NT2/D1 (cell line): Measurements from ENCODE around the gene FAM9C.

Experiments used
- DNase-seq: peaks from one replicate; pipeline ENCODE4 v3.0.0-alpha.2; 2011; ENCODE audit warnings: low read depth, low spot score
- H3K27me3 ChIP-seq: 2 replicates; pipeline ENCODE4 v1.6.0; 2011; ENCODE audit warnings: mild to moderate bottlenecking; ENCODE audit not compliant: insufficient read length, insufficient read depth
- H3K36me3 ChIP-seq: 2 replicates; pipeline ENCODE4 v1.6.1; 2011; ENCODE audit warnings: mild to moderate bottlenecking, low read length, mixed read lengths; ENCODE audit not compliant: insufficient read depth, insufficient read length
- H3K4me1 ChIP-seq: 2 replicates; pipeline ENCODE4 v1.5.1; 2011; ENCODE audit not compliant: insufficient read depth, insufficient read length
- H3K4me3 ChIP-seq: 2 replicates; pipeline ENCODE4 v1.5.1; 2011; ENCODE audit warnings: low read depth; ENCODE audit not compliant: insufficient read length
- H3K9ac ChIP-seq: 2 replicates; pipeline ENCODE4 v1.6.0; 2011; ENCODE audit warnings: low read depth; ENCODE audit not compliant: insufficient read length
- H3K9me3 ChIP-seq: 2 replicates; pipeline ENCODE4 v1.5.1; 2011; ENCODE audit warnings: mild to moderate bottlenecking, low read length; ENCODE audit not compliant: insufficient read depth
- SUZ12 ChIP-seq: IDR thresholded peaks from 2 replicates; pipeline ENCODE4 v1.6.1; 2011; ENCODE audit not compliant: insufficient read length, insufficient read depth; ENCODE audit errors: extremely low read depth
- YY1 ChIP-seq: IDR thresholded peaks from 2 replicates; pipeline ENCODE4 v1.6.1; 2011; ENCODE audit not compliant: insufficient read length, insufficient read depth
- ZNF274 ChIP-seq: IDR thresholded peaks from 2 replicates; pipeline ENCODE4 v1.6.1; 2011; ENCODE audit warnings: mild to moderate bottlenecking, low read depth, low read length

Gene FAM9C

DNA sequence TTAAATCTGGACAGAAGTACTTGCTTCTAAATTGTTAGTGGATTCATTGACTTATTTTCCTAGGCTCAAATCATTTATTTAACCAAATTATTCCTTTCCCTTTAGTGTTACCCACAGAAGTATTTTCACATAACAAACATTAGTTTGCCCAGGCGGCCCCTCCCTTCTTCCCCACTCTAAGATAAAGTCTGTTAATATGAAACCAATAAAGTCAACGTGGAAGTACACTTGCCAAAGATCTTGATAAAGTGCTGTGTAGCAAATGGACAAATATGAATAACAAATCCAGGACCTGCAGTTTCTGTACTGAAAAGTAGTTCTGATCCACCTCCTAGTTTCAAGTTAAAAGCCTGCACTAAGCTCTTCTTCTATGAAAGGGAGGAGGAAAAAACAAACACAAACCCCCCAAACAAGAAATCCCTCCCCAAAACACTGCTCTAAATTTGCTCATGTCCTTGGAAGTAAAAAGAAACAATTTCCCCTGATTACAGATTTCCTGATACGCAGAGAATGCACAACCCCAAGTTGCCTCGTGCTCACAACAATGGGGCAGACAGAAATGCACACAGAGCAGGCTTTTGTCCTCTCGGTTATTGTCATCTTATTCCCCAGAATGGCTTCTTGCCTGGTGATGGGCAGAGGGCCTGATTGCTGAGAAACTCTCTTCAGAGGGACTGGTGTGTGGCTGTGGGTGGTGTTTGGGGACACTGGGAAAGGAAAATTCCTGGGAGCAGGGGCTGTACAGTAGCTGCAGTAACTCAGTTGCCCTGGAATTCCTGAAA, 46.3 kb downstream of the FAM9C start:
- Histone ChIP-seq H3K36me3 (no peaks in the 10 kb centered on the region), H3K4me3 (no peak overlapping the region), H3K4me1 (no peaks in the 10 kb centered on the region), H3K9ac (no peak overlapping the region), H3K9me3 (no peaks in the 10 kb centered on the region), H3K27me3 (no peaks in the 10 kb centered on the region)
- DNase-seq, result no peak
- TF ChIP-seq ZNF274 (no peak), YY1 (no peak), SUZ12 (no peak)

GRCh38 chrX:12996934-12997435, 47.4 kb downstream of the FAM9C start:
- Histone ChIP-seq H3K36me3 (no peaks in the 10 kb centered on the region), H3K4me1 (no peaks in the 10 kb centered on the region), H3K9me3 (no peaks in the 10 kb centered on the region), H3K4me3 (no peak overlapping the region), H3K9ac (no peak overlapping the region), H3K27me3 (no peaks in the 10 kb centered on the region)
- no peak for DNase-seq
- TF ChIP-seq SUZ12, result no peak
- TF ChIP-seq YY1, result no peak
- no peak for TF ChIP-seq ZNF274

DNA sequence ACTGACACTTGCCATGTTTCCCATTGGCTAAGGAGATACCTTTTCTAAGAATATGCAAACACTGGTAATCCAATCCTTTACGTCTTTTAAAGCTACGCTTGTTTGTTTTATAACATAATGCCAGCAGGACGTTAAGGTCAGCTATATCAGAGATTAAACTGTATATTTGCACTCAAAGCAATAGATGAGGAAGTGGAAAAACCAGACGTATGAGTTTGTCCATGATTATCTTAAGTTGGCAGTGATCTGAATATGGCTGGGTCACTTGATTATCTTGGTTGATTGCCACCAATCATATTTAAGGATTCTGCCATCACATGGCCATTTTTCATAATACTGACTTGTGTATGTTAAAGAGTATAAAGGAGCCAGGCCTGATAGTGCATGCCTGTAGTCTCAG, 50.1 kb downstream of the FAM9C start:
- TF ChIP-seq ZNF274 (no peak), YY1 (no peak), SUZ12 (no peak)
- DNase-seq, result no peak
- no peaks in the 10 kb centered on the region for H3K4me1 ChIP-seq
- no peak overlapping the region for H3K4me3 ChIP-seq
- no peaks in the 10 kb centered on the region for H3K36me3 ChIP-seq
- no peaks in the 10 kb centered on the region for H3K9me3 ChIP-seq
- no peaks in the 10 kb centered on the region for H3K27me3 ChIP-seq
- H3K9ac ChIP-seq, result no peak overlapping the region

- H3K36me3 ChIP-seq, result no peaks in the 10 kb centered on the region
- H3K9ac ChIP-seq, result no peak overlapping the region
- no peaks in the 10 kb centered on the region for H3K27me3 ChIP-seq
- no peak overlapping the region for H3K4me3 ChIP-seq
- TF ChIP-seq ZNF274 (no peak), SUZ12 (no peak), YY1 (no peak)
- H3K9me3 ChIP-seq, result no peaks in the 10 kb centered on the region
- DNase-seq, result no peak
- H3K4me1 ChIP-seq, result no peaks in the 10 kb centered on the region
These were observed 50.6 kb downstream of the FAM9C start for GRCh38 chrX:12993826-12994225.

GRCh38 chrX:12992544-12993118, 51.8 kb downstream of the FAM9C start:
- TF ChIP-seq SUZ12, result no peak
- TF ChIP-seq ZNF274, result no peak
- TF ChIP-seq YY1, result no peak
- DNase-seq, result no peak
- no peaks in the 10 kb centered on the region for H3K9me3 ChIP-seq
- H3K4me3 ChIP-seq, result no peak overlapping the region
- no peaks in the 10 kb centered on the region for H3K4me1 ChIP-seq
- H3K9ac ChIP-seq, result no peak overlapping the region
- H3K36me3 ChIP-seq, result no peaks in the 10 kb centered on the region
- H3K27me3 ChIP-seq, result no peaks in the 10 kb centered on the region

GRCh38 chrX:12991575-12991974, 52.8 kb downstream of the FAM9C start:
- Histone ChIP-seq H3K4me3 (no peak overlapping the region), H3K9ac (no peak overlapping the region), H3K36me3 (no peaks in the 10 kb centered on the region), H3K9me3 (0 out of 2 replicates have a peak, but pooled peaks cover under 1% of the 10 kb centered on the region), H3K27me3 (no peaks in the 10 kb centered on the region), H3K4me1 (no peaks in the 10 kb centered on the region)
- no peak for TF ChIP-seq SUZ12
- TF ChIP-seq ZNF274, result no peak
- no peak for TF ChIP-seq YY1
- no peak for DNase-seq

DNA sequence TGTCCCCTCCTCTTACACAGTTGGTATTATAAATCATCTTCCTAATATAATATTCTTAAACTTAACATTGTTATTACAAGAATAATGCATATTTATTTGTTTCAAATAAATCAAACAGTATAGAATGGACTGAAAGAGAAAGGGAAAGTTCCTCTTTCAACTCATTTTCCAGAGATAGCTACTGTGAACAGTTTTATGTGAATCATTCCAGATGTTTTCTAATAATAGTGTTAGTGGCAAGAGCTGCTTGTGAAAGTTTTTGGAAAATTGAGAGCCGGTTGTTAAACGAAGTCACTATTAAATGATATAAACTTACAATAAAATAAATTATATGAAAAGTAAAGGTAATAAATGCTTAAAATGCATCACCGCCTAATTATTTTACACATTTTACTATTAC, 55.0 kb downstream of the FAM9C start:
- TF ChIP-seq ZNF274 (no peak), YY1 (no peak), SUZ12 (no peak)
- H3K4me1 ChIP-seq, result no peaks in the 10 kb centered on the region
- H3K9ac ChIP-seq, result no peak overlapping the region
- no peak for DNase-seq
- H3K27me3 ChIP-seq, result no peaks in the 10 kb centered on the region
- peaks cover 5% of the 10 kb centered on the region; the same call in 1 of the 2 replicates for H3K9me3 ChIP-seq
- H3K4me3 ChIP-seq, result no peak overlapping the region
- no peaks in the 10 kb centered on the region for H3K36me3 ChIP-seq
